SK-N-SH (cell line): ENCODE measurements around the gene RFXANK. TPM values are rescaled to one million over a fixed set of nuclear protein-coding genes. Genes with fewer than 3 reads are reported as not detected.

Source experiments
- CTCF ChIA-PET: fragments of 300-600, 350-600 bp; formaldehyde crosslinking; extraction: SDS; loops from one replicate; lab custom pipeline; 2021; lab: Yijun Ruan, JAX
- POLR2A ChIA-PET: fragments of 350-600 bp; sonication (Branson Sonifier 250); formaldehyde crosslinking; extraction: SDS; loops from one replicate; lab custom pipeline; 2020; ENCODE audit warnings: antibody characterized with exemption, inconsistent platforms; lab: Yijun Ruan, JAX
- DNase-seq: peaks from one replicate; pipeline ENCODE4 v3.0.0; 2012
- H2AFZ ChIP-seq: fragments of 200-600 bp; sonication (generic); 2 replicates; pipeline ENCODE4 v1.8.1; 2016; ENCODE audit warnings: antibody characterized with exemption, mild to moderate bottlenecking, low read depth
- H3F3A ChIP-seq: fragments of 200-600 bp; sonication (generic); replicated peaks from 2 replicates; pipeline ENCODE3; 2016; ENCODE audit warnings: antibody characterized with exemption, mild to moderate bottlenecking; ENCODE audit not compliant: insufficient read depth
- H3K27ac ChIP-seq, 2 experiments: fragments of 200-500 bp in 1 of 2; fragments of 200-600 bp in 1 of 2; sonication (Bioruptor generic) in 1 of 2; sonication (generic), shearing (Covaris generic) in 1 of 2; 2 replicates each; pipeline versions ENCODE4 v1.5.1 to v1.6.1; 2014 to 2016; ENCODE audit warnings: low read depth in 2 of 2, inconsistent platforms in 1 of 2, low read length in 1 of 2, mild to moderate bottlenecking in 1 of 2, mixed read lengths in 1 of 2
- H3K27me3 ChIP-seq: fragments of 200-600 bp; sonication (generic), shearing (Covaris generic); 2 replicates; pipeline ENCODE4 v1.6.1; 2016; ENCODE audit warnings: mixed run types; ENCODE audit not compliant: insufficient read depth
- H3K36me3 ChIP-seq, 2 experiments: fragments of 200-500 bp in 1 of 2; fragments of 200-600 bp in 1 of 2; sonication (Bioruptor generic) in 1 of 2; sonication (generic) in 1 of 2; replicated peaks in 1 of 2; 2 replicates each; pipeline versions ENCODE3 to v1.5.1; 2014 to 2016; ENCODE audit warnings: low read length in 1 of 2, mild to moderate bottlenecking in 1 of 2; ENCODE audit not compliant: insufficient read depth in 2 of 2, control insufficient read depth in 1 of 2
- H3K4me1 ChIP-seq, 2 experiments: fragments of 200-500 bp in 1 of 2; fragments of 200-600 bp in 1 of 2; sonication (Bioruptor generic) in 1 of 2; sonication (generic), shearing (Covaris generic) in 1 of 2; 2 replicates each; pipeline versions ENCODE4 v1.5.1 to v1.6.1; 2014 to 2016; ENCODE audit warnings: low read depth in 1 of 2, low read length in 1 of 2, mixed run types in 1 of 2; ENCODE audit not compliant: insufficient read depth in 2 of 2, control insufficient read depth in 1 of 2
- H3K4me2 ChIP-seq: fragments of 200-600 bp; sonication (generic), shearing (Covaris generic); 2 replicates; pipeline ENCODE4 v1.6.1; 2017; ENCODE audit warnings: mixed run types
- H3K4me3 ChIP-seq, 2 experiments: fragments of 200-500 bp in 1 of 2; fragments of 200-600 bp in 1 of 2; sonication (Bioruptor generic) in 1 of 2; sonication (generic), shearing (Covaris generic) in 1 of 2; 2 replicates each; pipeline versions ENCODE4 v1.5.1 to v1.8.1; 2014 to 2016; ENCODE audit warnings: low read depth in 2 of 2, inconsistent platforms in 1 of 2, low read length in 1 of 2, mild to moderate bottlenecking in 1 of 2, mixed read lengths in 1 of 2, moderate library complexity in 1 of 2
- H3K79me2 ChIP-seq: fragments of 200-600 bp; sonication (generic); 2 replicates; pipeline ENCODE4 v1.8.1; 2017; ENCODE audit warnings: mild to moderate bottlenecking; ENCODE audit not compliant: insufficient read depth
- H3K9ac ChIP-seq: fragments of 200-600 bp; sonication (generic); 2 replicates; pipeline ENCODE4 v1.6.1; 2017; ENCODE audit warnings: mixed run types
- H3K9me2 ChIP-seq: fragments of 200-600 bp; sonication (generic); 2 replicates; pipeline ENCODE4 v1.6.1; 2017; ENCODE audit warnings: mixed run types
- H3K9me3 ChIP-seq: fragments of 200-600 bp; sonication (generic); 2 replicates; pipeline ENCODE4 v1.6.1; 2017; ENCODE audit warnings: mixed run types, mild to moderate bottlenecking, moderate library complexity
- H4K20me1 ChIP-seq: fragments of 200-600 bp; sonication (generic); 2 replicates; pipeline ENCODE4 v1.6.1; 2017; ENCODE audit warnings: mild to moderate bottlenecking, mixed run types; ENCODE audit not compliant: insufficient read depth
- EP300 ChIP-seq, 2 experiments: IDR thresholded peaks; 2 replicates each; pipeline versions ENCODE4 v1.4.0 to v1.6.1; 2012; ENCODE audit warnings: borderline replicate concordance in 1 of 2, low read depth in 1 of 2, low read length in 1 of 2
- FOSL2 ChIP-seq: IDR thresholded peaks from 2 replicates; pipeline ENCODE4 v1.4.0; 2012; ENCODE audit warnings: low read depth, mild to moderate bottlenecking, moderate library complexity, borderline replicate concordance
- FOXJ3 ChIP-seq: sonication (generic); formaldehyde crosslinking; IDR thresholded peaks from 2 replicates; pipeline ENCODE4 v1.5.1; 2020; ENCODE audit warnings: mild to moderate bottlenecking, missing genetic modification reagents
- GATA2 ChIP-seq: sonication (generic); formaldehyde crosslinking; IDR thresholded peaks from 2 replicates; pipeline ENCODE4 v1.5.0; 2020; ENCODE audit warnings: mild to moderate bottlenecking, missing genetic modification reagents
- MXI1 ChIP-seq: IDR thresholded peaks from 2 replicates; pipeline ENCODE4 v1.6.1; 2012; ENCODE audit warnings: mild to moderate bottlenecking, low read depth, low read length, improper control_type of control experiment
- PBX3 ChIP-seq: IDR thresholded peaks from 2 replicates; pipeline ENCODE4; 2012
- RAD21 ChIP-seq: IDR thresholded peaks from 2 replicates; pipeline ENCODE4 v1.6.1; 2012; ENCODE audit warnings: mild to moderate bottlenecking, low read length
- RXRA ChIP-seq: IDR thresholded peaks from 2 replicates; pipeline ENCODE4 v1.4.0; 2012; ENCODE audit warnings: low read depth, mild to moderate bottlenecking, borderline replicate concordance
- SIN3A ChIP-seq: IDR thresholded peaks from 2 replicates; pipeline ENCODE4 v1.6.1; 2012; ENCODE audit warnings: low read depth, mild to moderate bottlenecking, low read length, moderate library complexity, borderline replicate concordance
- TCF12 ChIP-seq: IDR thresholded peaks from 2 replicates; pipeline ENCODE4 v1.4.0; 2012
- USF1 ChIP-seq: IDR thresholded peaks from 2 replicates; pipeline ENCODE4 v1.4.0; 2012; ENCODE audit warnings: low read depth, borderline replicate concordance
- YY1 ChIP-seq: IDR thresholded peaks from 2 replicates; pipeline ENCODE4 v1.4.0; 2012; ENCODE audit warnings: low read depth, mild to moderate bottlenecking
- WGBS: methylation state at CpG from one replicate; pipeline ENCODE4 v1.1.6; 2017; ENCODE audit warnings: low lambda C conversion rate; 5-methylcytosine and 5-hydroxymethylcytosine counted together
- polyA plus RNA-seq, 3 experiments: library from polyadenylated mRNA; depleted of rRNA; stranded (reverse); fragments of >200 nt; gene quantifications; 2 replicates each; pipeline ENCODE4 v1.2.3, GENCODE V29; 2012

RFXANK gene
- polyA plus RNA-seq, 1 of the 3 experiments (the other 2 are of a cell fraction): 117 TPM

- H3K27me3 ChIP-seq: no peaks in the 10 kb centered on the region
- no peaks in the 10 kb centered on the region for H3K9me3 ChIP-seq
- peaks cover 0 to 5% of the 10 kb centered on the region in 2 experiments for H3K36me3 ChIP-seq
- no peaks in the 10 kb centered on the region for H4K20me1 ChIP-seq
- ChIA-PET CTCF (interaction anchor here (0.9 to 10.6 kb wide), 8 partner anchors 9 to 605 kb away, joined by 3 to 99 read pairs (median 8); partner anchors contain the start of genes BORCS8, RFXANK and UBA52), POLR2A (interaction anchor here (0.6 kb wide), 1 partner anchor 18 kb away, joined by 7 read pairs; no protein-coding TSS in a partner anchor)
- no peak overlapping the region for H3K9ac ChIP-seq
- H3K27ac ChIP-seq: no peak overlapping the region
- H3K4me1 ChIP-seq: no peaks in the 10 kb centered on the region; a peak in 1 of 4 replicates
- no peak for TF ChIP-seq EP300 (IDR thresholded peaks at IDR 0.05; ENCODE audit: borderline replicate concordance in 1 of 2, low read depth in 1 of 2, low read length in 1 of 2)
- no peak overlapping the region for H3K4me3 ChIP-seq
- no peaks in the 10 kb centered on the region for H3F3A ChIP-seq
- no peak for DNase-seq
- no peaks in the 10 kb centered on the region for H3K9me2 ChIP-seq
- no peak overlapping the region for H3K4me2 ChIP-seq
- 89% methylated on average over 6 of the region's 8 CpGs for WGBS
- no peaks in the 10 kb centered on the region for H3K79me2 ChIP-seq
- H2AFZ ChIP-seq: no peak overlapping the region
Measured at GRCh38 chr19:19176950-19177349, 15.1 kb upstream of the RFXANK start.

GRCh38 chr19:19179548-19180441 is 12.3 kb upstream of the RFXANK start:
- no peak for DNase-seq
- H3K9ac ChIP-seq: no peak overlapping the region
- ChIA-PET CTCF (no interaction called here), POLR2A (no interaction called here)
- no peaks in the 10 kb centered on the region for H3K9me2 ChIP-seq
- H3F3A ChIP-seq: no peaks in the 10 kb centered on the region
- no peak overlapping the region for H3K27ac ChIP-seq
- H3K4me3 ChIP-seq: no peak overlapping the region
- no peak overlapping the region for H3K4me2 ChIP-seq
- no peak for TF ChIP-seq PBX3
- no peak for TF ChIP-seq USF1
- no peak for TF ChIP-seq TCF12
- TF ChIP-seq YY1: no peak
- TF ChIP-seq RXRA: no peak
- TF ChIP-seq FOXJ3 (CRISPR knock-in tag): no peak
- no peak for TF ChIP-seq GATA2 (CRISPR knock-in tag)
- TF ChIP-seq FOSL2: no peak
- TF ChIP-seq EP300 (IDR thresholded peaks at IDR 0.05; ENCODE audit: borderline replicate concordance in 1 of 2, low read depth in 1 of 2, low read length in 1 of 2): no peak
- no peak for TF ChIP-seq RAD21
- no peak for TF ChIP-seq SIN3A
- TF ChIP-seq MXI1: no peak
- H2AFZ ChIP-seq: no peak overlapping the region
- H3K79me2 ChIP-seq: 0 out of 2 replicates have a peak, but pooled peaks cover 1% of the 10 kb centered on the region
- WGBS: 93% methylated on average over 15 of the region's 17 CpGs
- H3K36me3 ChIP-seq: peaks cover 0 to 11% of the 10 kb centered on the region in 2 experiments
- H3K4me1 ChIP-seq: no peaks in the 10 kb centered on the region
- no peaks in the 10 kb centered on the region for H3K9me3 ChIP-seq
- H4K20me1 ChIP-seq: no peaks in the 10 kb centered on the region
- H3K27me3 ChIP-seq: no peaks in the 10 kb centered on the region
